Prostate gland (tissue), 2 donors: ENCODE measurements around the gene NAPEPLD.

Source experiments
- POLR2A ChIP-seq: fragments of 450-650 bp; IDR thresholded peaks from one replicate; pipeline ENCODE4 v1.6.1; 2016; ENCODE audit warnings: antibody characterized with exemption, mild to moderate bottlenecking
- POLR2AphosphoS5 ChIP-seq: sonication (generic); formaldehyde crosslinking; IDR thresholded peaks from one replicate; pipeline ENCODE4 v1.6.1; 2017; ENCODE audit warnings: antibody characterized with exemption
- TF ChIP-seq, protein P1 (sequence below), 4 experiments: fragments of 200-600 bp in 2 of 4; fragments of 450-650 bp in 2 of 4; sonication (generic) in 2 of 4; IDR thresholded peaks; 1 replicate in 3 of 4; 2 replicates in 1 of 4; pipeline ENCODE4 v1.5.1; 2016 to 2019; ENCODE audit warnings: antibody characterized with exemption in 4 of 4, mild to moderate bottlenecking in 2 of 4, moderate library complexity in 2 of 4

DNA sequence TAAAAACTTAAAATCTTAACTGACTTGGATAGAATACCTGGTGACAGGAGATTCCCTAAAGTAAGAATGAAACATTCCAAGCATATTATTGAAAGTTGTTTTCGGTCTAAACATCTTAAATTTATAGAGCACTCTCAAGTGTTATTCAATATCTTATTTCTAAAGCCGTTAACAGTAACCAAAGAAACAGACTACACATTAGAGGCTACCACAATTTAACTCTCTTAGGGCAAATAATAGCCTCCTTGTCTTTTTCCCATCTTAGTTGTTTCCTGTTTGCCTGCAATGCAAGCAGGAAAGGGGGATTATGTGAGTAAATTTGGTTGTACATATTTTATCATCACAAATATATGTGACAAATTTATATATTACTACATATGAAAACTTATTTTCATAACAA is 31.4 kb downstream of the NAPEPLD start:
- TF ChIP-seq POLR2A, result no peak
- TF ChIP-seq, protein P1, sequence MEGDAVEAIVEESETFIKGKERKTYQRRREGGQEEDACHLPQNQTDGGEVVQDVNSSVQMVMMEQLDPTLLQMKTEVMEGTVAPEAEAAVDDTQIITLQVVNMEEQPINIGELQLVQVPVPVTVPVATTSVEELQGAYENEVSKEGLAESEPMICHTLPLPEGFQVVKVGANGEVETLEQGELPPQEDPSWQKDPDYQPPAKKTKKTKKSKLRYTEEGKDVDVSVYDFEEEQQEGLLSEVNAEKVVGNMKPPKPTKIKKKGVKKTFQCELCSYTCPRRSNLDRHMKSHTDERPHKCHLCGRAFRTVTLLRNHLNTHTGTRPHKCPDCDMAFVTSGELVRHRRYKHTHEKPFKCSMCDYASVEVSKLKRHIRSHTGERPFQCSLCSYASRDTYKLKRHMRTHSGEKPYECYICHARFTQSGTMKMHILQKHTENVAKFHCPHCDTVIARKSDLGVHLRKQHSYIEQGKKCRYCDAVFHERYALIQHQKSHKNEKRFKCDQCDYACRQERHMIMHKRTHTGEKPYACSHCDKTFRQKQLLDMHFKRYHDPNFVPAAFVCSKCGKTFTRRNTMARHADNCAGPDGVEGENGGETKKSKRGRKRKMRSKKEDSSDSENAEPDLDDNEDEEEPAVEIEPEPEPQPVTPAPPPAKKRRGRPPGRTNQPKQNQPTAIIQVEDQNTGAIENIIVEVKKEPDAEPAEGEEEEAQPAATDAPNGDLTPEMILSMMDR (IDR thresholded peaks at IDR 0.05), result no peak
- no peak for TF ChIP-seq POLR2AphosphoS5
